IMR-90 (cell line): ENCODE measurements around the gene MAN2A1. TPM values are rescaled to one million over a fixed set of nuclear protein-coding genes. Genes with fewer than 3 reads are reported as not detected.

Experiments
- ATAC-seq: fragments of 200-7000 bp; cut with Tn5 transposase; 2 replicates; pipeline ENCODE4 v1.9.1; 2020; ENCODE audit warnings: low read depth, mild to moderate bottlenecking, moderate library complexity
- BruUV-seq: library from RNA; stranded (reverse); fragments of 400-500 nt; replicated peaks from 2 replicates; lab custom pipeline; 2021; lab: Mats Ljungman, UMichigan
- CTCF ChIA-PET: fragments of 300-600 bp; formaldehyde crosslinking; extraction: SDS; loops from one replicate; lab custom pipeline; 2021; ENCODE audit warnings: antibody characterized with exemption; lab: Yijun Ruan, JAX
- POLR2A ChIA-PET: fragments of 300-600 bp; sonication (Branson Sonifier 250); formaldehyde crosslinking; loops from one replicate; lab custom pipeline; 2022; ENCODE audit warnings: antibody characterized with exemption; ENCODE audit not compliant: unreplicated experiment; lab: Charles Lee
- DNase-seq: peaks from one replicate; pipeline ENCODE4 v3.0.0; 2013
- H2AFZ ChIP-seq: replicated peaks from 2 replicates; pipeline ENCODE3; 2013; ENCODE audit warnings: low read length, mild to moderate bottlenecking; ENCODE audit not compliant: poor library complexity
- H2AK5ac ChIP-seq: 2 replicates; pipeline ENCODE4 v1.6.1; 2013; ENCODE audit warnings: low read depth, low read length, inconsistent platforms
- H2AK9ac ChIP-seq: replicated peaks from 2 replicates; pipeline ENCODE3; 2013; ENCODE audit warnings: mild to moderate bottlenecking, low read depth, low read length, moderate library complexity; ENCODE audit not compliant: poor library complexity
- H2BK120ac ChIP-seq: 2 replicates; pipeline ENCODE4 v1.6.1; 2013; ENCODE audit warnings: low read depth, low read length, inconsistent platforms
- H2BK15ac ChIP-seq: 3 replicates; pipeline ENCODE4 v1.6.1; 2013; ENCODE audit warnings: low read depth, low read length, inconsistent platforms
- H2BK20ac ChIP-seq: 2 replicates; pipeline ENCODE4 v1.6.1; 2013; ENCODE audit warnings: low read depth, mild to moderate bottlenecking, inconsistent platforms, low read length, moderate library complexity
- H2BK5ac ChIP-seq: 2 replicates; pipeline ENCODE4 v1.6.1; 2013; ENCODE audit warnings: mild to moderate bottlenecking, low read depth, low read length, inconsistent platforms; ENCODE audit not compliant: poor library complexity, severe bottlenecking
- H3K14ac ChIP-seq: replicated peaks from 2 replicates; pipeline ENCODE4 v1.6.1; 2013; ENCODE audit warnings: low read depth, low read length, inconsistent platforms
- H3K18ac ChIP-seq: 2 replicates; pipeline ENCODE4 v1.6.1; 2013; ENCODE audit warnings: low read depth, low read length, control low read depth
- H3K23ac ChIP-seq: 2 replicates; pipeline ENCODE4 v1.6.1; 2013; ENCODE audit warnings: low read depth, low read length, inconsistent platforms
- H3K27ac ChIP-seq: 2 replicates; pipeline ENCODE4 v1.5.1; 2013; ENCODE audit warnings: mild to moderate bottlenecking, control low read depth, low read length; ENCODE audit not compliant: insufficient read depth
- H3K27me3 ChIP-seq: 2 replicates; pipeline ENCODE4 v1.6.1; 2013; ENCODE audit warnings: low read length; ENCODE audit not compliant: control insufficient read depth, insufficient read depth
- H3K36me3 ChIP-seq: 2 replicates; pipeline ENCODE4 v1.6.1; 2013; ENCODE audit warnings: low read length, mixed read lengths; ENCODE audit not compliant: control insufficient read depth, insufficient read depth
- H3K4ac ChIP-seq: 2 replicates; pipeline ENCODE4 v1.6.1; 2013; ENCODE audit warnings: low read depth, low read length, inconsistent platforms
- H3K4me1 ChIP-seq: 2 replicates; pipeline ENCODE4 v1.6.1; 2013; ENCODE audit warnings: low read length, mixed read lengths; ENCODE audit not compliant: control insufficient read depth, insufficient read depth
- H3K4me2 ChIP-seq: 2 replicates; pipeline ENCODE4 v1.6.1; 2013; ENCODE audit warnings: low read depth, mild to moderate bottlenecking, control low read depth, low read length, moderate library complexity
- H3K4me3 ChIP-seq: 2 replicates; pipeline ENCODE4 v1.5.1; 2013; ENCODE audit warnings: low read depth, mild to moderate bottlenecking, control low read depth, low read length, moderate library complexity; ENCODE audit not compliant: insufficient read depth
- H3K56ac ChIP-seq: 2 replicates; pipeline ENCODE4 v1.6.1; 2013; ENCODE audit warnings: low read length, inconsistent platforms; ENCODE audit not compliant: insufficient read depth; ENCODE audit errors: extremely low read depth
- H3K79me1 ChIP-seq, 2 experiments: 2 replicates each; pipeline ENCODE4 v1.6.1; 2013; ENCODE audit warnings: low read length in 2 of 2, inconsistent platforms in 1 of 2, low read depth in 1 of 2
- H3K9ac ChIP-seq: 2 replicates; pipeline ENCODE4 v1.6.1; 2013; ENCODE audit warnings: low read depth, low read length, control low read depth
- H3K9me1 ChIP-seq: 2 replicates; pipeline ENCODE4 v1.6.1; 2013; ENCODE audit warnings: low read length, inconsistent platforms; ENCODE audit not compliant: insufficient read depth
- H3K9me3 ChIP-seq: 2 replicates; pipeline ENCODE4 v1.6.1; 2013; ENCODE audit warnings: low read length; ENCODE audit not compliant: control insufficient read depth, insufficient read depth
- H4K20me1 ChIP-seq: 2 replicates; pipeline ENCODE4 v1.6.1; 2013; ENCODE audit warnings: low read length, inconsistent platforms; ENCODE audit not compliant: insufficient read depth
- H4K5ac ChIP-seq: 2 replicates; pipeline ENCODE4 v1.6.1; 2013; ENCODE audit warnings: mild to moderate bottlenecking, low read depth, low read length, control low read depth
- H4K8ac ChIP-seq, 2 experiments: 2 replicates each; pipeline ENCODE4 v1.6.1; 2013; ENCODE audit warnings: low read depth in 2 of 2, low read length in 2 of 2, control low read depth in 1 of 2, inconsistent platforms in 1 of 2
- H4K91ac ChIP-seq: 2 replicates; pipeline ENCODE4 v1.6.1; 2013; ENCODE audit warnings: low read depth, low read length, inconsistent platforms; ENCODE audit not compliant: insufficient read depth
- BHLHE40 ChIP-seq: fragments of 150-350 bp; IDR thresholded peaks from 2 replicates; pipeline ENCODE4 v1.6.1; 2016; ENCODE audit warnings: mild to moderate bottlenecking, low read depth, low read length
- CEBPB ChIP-seq: IDR thresholded peaks from 2 replicates; pipeline ENCODE4 v1.6.1; 2012; ENCODE audit warnings: low read depth, low read length, improper control_type of control experiment
- CHD1 ChIP-seq: IDR thresholded peaks from 2 replicates; pipeline ENCODE4 v1.6.1; 2012; ENCODE audit warnings: low read depth, low read length, improper control_type of control experiment
- FOS ChIP-seq: fragments of 150-350 bp; IDR thresholded peaks from 2 replicates; pipeline ENCODE4 v1.6.1; 2016; ENCODE audit warnings: low read depth, low read length
- MAFK ChIP-seq: IDR thresholded peaks from 2 replicates; pipeline ENCODE4 v1.6.1; 2012; ENCODE audit warnings: low read depth, low read length, improper control_type of control experiment
- MAZ ChIP-seq: IDR thresholded peaks from 2 replicates; pipeline ENCODE4 v1.6.1; 2012; ENCODE audit warnings: low read depth, mild to moderate bottlenecking, low read length, improper control_type of control experiment, moderate library complexity, borderline replicate concordance
- MXI1 ChIP-seq: IDR thresholded peaks from 2 replicates; pipeline ENCODE4 v1.6.1; 2012; ENCODE audit warnings: low read depth, mild to moderate bottlenecking, low read length, moderate library complexity, borderline replicate concordance
- NFE2L2 ChIP-seq: fragments of 150-350 bp; IDR thresholded peaks from 2 replicates; pipeline ENCODE4 v1.6.1; 2016; ENCODE audit warnings: low read depth, mild to moderate bottlenecking, low read length
- POLR2A ChIP-seq: IDR thresholded peaks from 2 replicates; pipeline ENCODE4 v1.6.1; 2012; ENCODE audit warnings: mild to moderate bottlenecking, low read depth, low read length
- RAD21 ChIP-seq: IDR thresholded peaks from 2 replicates; pipeline ENCODE4 v1.6.1; 2012; ENCODE audit warnings: low read length, improper control_type of control experiment
- RCOR1 ChIP-seq: IDR thresholded peaks from 2 replicates; pipeline ENCODE4 v1.6.1; 2012; ENCODE audit warnings: mild to moderate bottlenecking, low read length, improper control_type of control experiment; ENCODE audit not compliant: insufficient replicate concordance
- RFX5 ChIP-seq: IDR thresholded peaks from 2 replicates; pipeline ENCODE4 v1.8.0; 2012; ENCODE audit warnings: low read depth, mild to moderate bottlenecking, low read length, moderate library complexity
- SMC3 ChIP-seq: fragments of 150-350 bp; IDR thresholded peaks from 2 replicates; pipeline ENCODE4 v1.6.1; 2016; ENCODE audit warnings: low read depth, mild to moderate bottlenecking, antibody characterized with exemption, low read length, moderate library complexity
- USF2 ChIP-seq: fragments of 150-350 bp; IDR thresholded peaks from 2 replicates; pipeline ENCODE4 v1.6.1; 2017; ENCODE audit warnings: mild to moderate bottlenecking, antibody characterized with exemption, low read length, low read depth
- WGBS, 2 experiments: methylation state at CpG; one replicate each; pipeline versions ENCODE4 v1.1.5 to v1.1.7; 2013; ENCODE audit warnings: missing lambda C conversion rate in 2 of 2; ENCODE audit not compliant: insufficient read length in 1 of 2; ENCODE audit errors: extremely low coverage in 2 of 2; 5-methylcytosine and 5-hydroxymethylcytosine counted together
- dilution Hi-C: fragments of 300-500 bp; cut with HindIII; formaldehyde crosslinking; loops from one replicate; pipeline ENCODE4 v1.14.3; 2018; ENCODE audit warnings: low sequenced_read_pairs; ENCODE audit not compliant: unreplicated experiment
- in situ Hi-C: fragments of 300-500 bp; cut with MboI; formaldehyde crosslinking; loops from 3 replicates; pipeline ENCODE4 v1.14.3; 2019; ENCODE audit warnings: low sequenced_read_pairs, inconsistent platforms, mixed read lengths
- intact Hi-C: fragments of 100-400 bp; cut with micrococcal nuclease; formaldehyde crosslinking; loops from 2 replicates; pipeline ENCODE4 v1.10.0; 2022
- polyA plus RNA-seq, 3 experiments: library from polyadenylated mRNA; depleted of rRNA; stranded (reverse); fragments of >200 nt; gene quantifications; 2 replicates each; pipeline ENCODE4 v1.2.3, GENCODE V29; 2012; ENCODE audit warnings: low replicate concordance in 1 of 3
- total RNA-seq: library from RNA; depleted of rRNA; stranded (reverse); fragments of >200 nt; gene quantifications from 2 replicates; pipeline ENCODE4 v1.2.3, GENCODE V29; 2012
- TF ChIP-seq, protein P1 (sequence below): fragments of 150-350 bp; IDR thresholded peaks from 2 replicates; pipeline ENCODE4 v1.6.1; 2016; ENCODE audit warnings: low read depth, mild to moderate bottlenecking, low read length, moderate library complexity, borderline replicate concordance
- TF ChIP-seq, protein P2 (sequence below): conservative IDR thresholded peaks from 2 replicates; pipeline ENCODE4 v1.5.1; 2012; ENCODE audit warnings: mild to moderate bottlenecking, low read depth, low read length, improper control_type of control experiment

Gene MAN2A1
- total and polyA plus RNA-seq, 2 of the 4 experiments (the other 2 are of a cell fraction), result 16.4 to 29.6 TPM

DNA sequence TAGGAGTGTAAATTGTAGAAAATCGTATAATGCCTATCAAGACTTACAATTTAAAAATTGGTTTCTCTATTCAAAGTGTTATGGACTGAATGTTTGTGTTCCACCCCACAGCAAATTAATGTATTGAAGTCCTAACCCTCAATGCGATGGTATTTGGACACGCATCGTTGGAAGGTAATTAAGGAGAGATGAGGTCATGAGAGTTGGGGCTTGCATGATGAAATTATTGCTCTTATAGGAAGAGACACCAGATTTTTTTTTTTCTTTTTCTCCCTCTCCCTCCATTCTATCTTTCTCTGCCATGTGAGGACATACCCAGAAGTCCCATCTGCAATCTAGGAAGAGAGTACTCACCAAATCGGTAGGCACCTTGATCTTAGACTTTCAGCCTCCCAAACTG, 189.2 kb downstream of the MAN2A1 start:
- Histone ChIP-seq H3K36me3 (no peaks in the 10 kb centered on the region), H2BK5ac (no peak overlapping the region), H2BK15ac (no peak overlapping the region), H2AK9ac (no peak overlapping the region), H3K9me3 (no peaks in the 10 kb centered on the region), H3K4me2 (no peak overlapping the region), H4K20me1 (no peaks in the 10 kb centered on the region), H3K79me1 (no peaks in the 10 kb centered on the region), H3K27ac (no peak overlapping the region), H2AFZ (no peak overlapping the region), H3K4me1 (no peaks in the 10 kb centered on the region), H3K4me3 (no peak overlapping the region), H4K91ac (no peak overlapping the region), H3K56ac (no peak overlapping the region), H3K9me1 (peaks cover 3% of the 10 kb centered on the region; the same call in 1 of the 2 replicates), H3K27me3 (no peaks in the 10 kb centered on the region), H3K14ac (no peak overlapping the region), H3K23ac (no peak overlapping the region), H2BK20ac (no peak overlapping the region), H4K8ac (no peak overlapping the region), H3K4ac (no peak overlapping the region), H4K5ac (no peak overlapping the region), H2AK5ac (no peak overlapping the region), H2BK120ac (no peak overlapping the region), H3K9ac (no peak overlapping the region), H3K18ac (no peak overlapping the region)
- dilution Hi-C loops (no loop called here), intact Hi-C loops (no loop called here), in situ Hi-C loops (no loop called here)
- DNase-seq (no peak), ATAC-seq (no peak)
- BruUV-seq, result no TSS peak
- TF ChIP-seq, protein P1, sequence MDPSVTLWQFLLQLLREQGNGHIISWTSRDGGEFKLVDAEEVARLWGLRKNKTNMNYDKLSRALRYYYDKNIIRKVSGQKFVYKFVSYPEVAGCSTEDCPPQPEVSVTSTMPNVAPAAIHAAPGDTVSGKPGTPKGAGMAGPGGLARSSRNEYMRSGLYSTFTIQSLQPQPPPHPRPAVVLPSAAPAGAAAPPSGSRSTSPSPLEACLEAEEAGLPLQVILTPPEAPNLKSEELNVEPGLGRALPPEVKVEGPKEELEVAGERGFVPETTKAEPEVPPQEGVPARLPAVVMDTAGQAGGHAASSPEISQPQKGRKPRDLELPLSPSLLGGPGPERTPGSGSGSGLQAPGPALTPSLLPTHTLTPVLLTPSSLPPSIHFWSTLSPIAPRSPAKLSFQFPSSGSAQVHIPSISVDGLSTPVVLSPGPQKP, result no peak
- TF ChIP-seq BHLHE40, result no peak
- no peak for TF ChIP-seq MXI1
- no peak for TF ChIP-seq SMC3
- TF ChIP-seq, protein P2, sequence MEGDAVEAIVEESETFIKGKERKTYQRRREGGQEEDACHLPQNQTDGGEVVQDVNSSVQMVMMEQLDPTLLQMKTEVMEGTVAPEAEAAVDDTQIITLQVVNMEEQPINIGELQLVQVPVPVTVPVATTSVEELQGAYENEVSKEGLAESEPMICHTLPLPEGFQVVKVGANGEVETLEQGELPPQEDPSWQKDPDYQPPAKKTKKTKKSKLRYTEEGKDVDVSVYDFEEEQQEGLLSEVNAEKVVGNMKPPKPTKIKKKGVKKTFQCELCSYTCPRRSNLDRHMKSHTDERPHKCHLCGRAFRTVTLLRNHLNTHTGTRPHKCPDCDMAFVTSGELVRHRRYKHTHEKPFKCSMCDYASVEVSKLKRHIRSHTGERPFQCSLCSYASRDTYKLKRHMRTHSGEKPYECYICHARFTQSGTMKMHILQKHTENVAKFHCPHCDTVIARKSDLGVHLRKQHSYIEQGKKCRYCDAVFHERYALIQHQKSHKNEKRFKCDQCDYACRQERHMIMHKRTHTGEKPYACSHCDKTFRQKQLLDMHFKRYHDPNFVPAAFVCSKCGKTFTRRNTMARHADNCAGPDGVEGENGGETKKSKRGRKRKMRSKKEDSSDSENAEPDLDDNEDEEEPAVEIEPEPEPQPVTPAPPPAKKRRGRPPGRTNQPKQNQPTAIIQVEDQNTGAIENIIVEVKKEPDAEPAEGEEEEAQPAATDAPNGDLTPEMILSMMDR, result no peak
- TF ChIP-seq NFE2L2, result no peak
- no peak for TF ChIP-seq CHD1
- no peak for TF ChIP-seq RCOR1
- TF ChIP-seq MAFK, result no peak
- no peak for TF ChIP-seq RFX5
- TF ChIP-seq USF2, result no peak
- no peak for TF ChIP-seq CEBPB
- TF ChIP-seq RAD21, result no peak
- no peak for TF ChIP-seq POLR2A
- no peak for TF ChIP-seq MAZ
- no peak for TF ChIP-seq FOS
- no CpG with 5 or more reads among the region's 5 CpGs for WGBS, 2 experiments
- ChIA-PET CTCF (no interaction called here), POLR2A (no interaction called here)
